NCI-H748 (cell line): ENCODE data around the gene PRXL2A.

Experiments
- DNase-seq: peaks from one replicate; lab custom pipeline; 2025; ENCODE audit not compliant: unreplicated experiment; lab: John Stamatoyannopoulos, UW

The PRXL2A gene

GRCh38 chr10:80443531-80443974 lies 35.2 kb downstream of the PRXL2A start:
- no peak for DNase-seq

GRCh38 chr10:80444124-80444523 lies 35.8 kb downstream of the PRXL2A start:
- DNase-seq, result no peak

GRCh38 chr10:80444646-80445319 lies 36.4 kb downstream of the PRXL2A start:
- DNase-seq, result peak; percentile 21

GRCh38 chr10:80447436-80448190 lies 39.3 kb downstream of the PRXL2A start:
- no peak for DNase-seq

GRCh38 chr10:80448209-80448942 lies 40.0 kb downstream of the PRXL2A start:
- no peak for DNase-seq

- DNase-seq, result no peak
Measured at GRCh38 chr10:80449520-80449919, 41.2 kb downstream of the PRXL2A start.

GRCh38 chr10:80451132-80451531 lies 42.8 kb downstream of the PRXL2A start:
- no peak for DNase-seq

GRCh38 chr10:80452069-80452468 lies 43.7 kb downstream of the PRXL2A start:
- DNase-seq, result no peak

GRCh38 chr10:80452640-80453039 lies 44.3 kb downstream of the PRXL2A start:
- DNase-seq, result no peak

GRCh38 chr10:80453056-80453841 lies 44.9 kb downstream of the PRXL2A start:
- DNase-seq, result no peak

GRCh38 chr10:80453842-80454512 lies 45.6 kb downstream of the PRXL2A start, which contains the start of gene TSPAN14:
TSS of gene TSPAN14 (plus strand) at chr10:80454310. CDS start at chr10:80489234, 34,924 bp downstream.
- DNase-seq, result peak; percentile 76

GRCh38 chr10:80454513-80455460 lies 46.4 kb downstream of the PRXL2A start:
- DNase-seq, result peak; percentile 36

GRCh38 chr10:80455461-80456349 lies 47.4 kb downstream of the PRXL2A start:
- no peak for DNase-seq

GRCh38 chr10:80457554-80458262 lies 49.4 kb downstream of the PRXL2A start:
- DNase-seq, result no peak

GRCh38 chr10:80458263-80458625 lies 49.9 kb downstream of the PRXL2A start:
- no peak for DNase-seq

- DNase-seq, result no peak
Measured at GRCh38 chr10:80458638-80459037, 50.3 kb downstream of the PRXL2A start.

- peak; percentile 4 for DNase-seq
Measured at GRCh38 chr10:80459047-80459865, 50.9 kb downstream of the PRXL2A start.
